ENCODE data around the gene ISLR2.

DNA sequence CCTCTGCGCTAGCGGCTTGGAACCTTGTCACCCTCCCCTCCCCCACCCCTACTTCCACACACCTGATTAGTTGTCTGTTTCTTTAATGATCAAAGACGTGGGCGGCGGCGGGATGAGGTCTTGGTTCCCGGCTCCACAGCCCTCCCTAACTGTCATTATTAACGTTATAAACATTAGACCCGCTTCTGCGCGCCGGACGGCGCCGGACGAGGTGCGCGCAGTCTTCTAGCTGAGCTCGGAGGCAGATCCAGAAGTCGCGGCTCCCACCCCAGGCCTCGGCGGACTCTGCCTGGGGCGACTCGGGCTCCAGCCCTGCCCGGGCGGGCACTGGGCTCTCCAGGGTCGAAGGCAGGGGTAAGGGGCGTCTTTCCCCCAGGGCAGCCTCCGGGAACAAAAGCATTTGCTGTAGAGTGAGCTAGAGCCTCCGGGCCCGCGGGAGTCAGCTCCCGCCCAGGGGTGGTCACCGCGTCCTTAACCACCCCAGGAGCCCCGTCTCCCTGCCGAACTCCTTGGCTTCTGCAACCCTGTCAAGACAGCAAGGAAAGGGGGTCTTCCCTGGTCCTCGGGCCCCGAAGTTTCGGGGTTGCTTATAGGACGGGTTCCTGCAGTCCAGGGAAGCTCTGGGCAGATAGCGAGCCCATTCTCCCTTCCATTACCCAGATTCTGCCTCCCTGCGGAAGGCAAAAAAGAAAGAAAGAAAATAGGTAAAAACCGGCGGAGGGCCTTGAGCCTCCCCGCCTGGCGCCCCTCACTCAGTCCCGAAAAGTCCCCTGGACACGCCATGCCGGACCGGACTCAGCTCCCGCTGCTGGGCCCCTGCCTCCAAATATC lies 2.2 kb upstream of the ISLR2 start:
- TF ChIP-seq EZH2 (IDR thresholded peaks at IDR 0.05; ENCODE audit: borderline replicate concordance, low read depth, low read length, severe bottlenecking) (peak; percentile 77), POLR2AphosphoS5 (IDR thresholded peaks at IDR 0.05; ENCODE audit: insufficient read depth, low read depth, low read length) (no peak)
- TF ChIP-seq, protein P1, sequence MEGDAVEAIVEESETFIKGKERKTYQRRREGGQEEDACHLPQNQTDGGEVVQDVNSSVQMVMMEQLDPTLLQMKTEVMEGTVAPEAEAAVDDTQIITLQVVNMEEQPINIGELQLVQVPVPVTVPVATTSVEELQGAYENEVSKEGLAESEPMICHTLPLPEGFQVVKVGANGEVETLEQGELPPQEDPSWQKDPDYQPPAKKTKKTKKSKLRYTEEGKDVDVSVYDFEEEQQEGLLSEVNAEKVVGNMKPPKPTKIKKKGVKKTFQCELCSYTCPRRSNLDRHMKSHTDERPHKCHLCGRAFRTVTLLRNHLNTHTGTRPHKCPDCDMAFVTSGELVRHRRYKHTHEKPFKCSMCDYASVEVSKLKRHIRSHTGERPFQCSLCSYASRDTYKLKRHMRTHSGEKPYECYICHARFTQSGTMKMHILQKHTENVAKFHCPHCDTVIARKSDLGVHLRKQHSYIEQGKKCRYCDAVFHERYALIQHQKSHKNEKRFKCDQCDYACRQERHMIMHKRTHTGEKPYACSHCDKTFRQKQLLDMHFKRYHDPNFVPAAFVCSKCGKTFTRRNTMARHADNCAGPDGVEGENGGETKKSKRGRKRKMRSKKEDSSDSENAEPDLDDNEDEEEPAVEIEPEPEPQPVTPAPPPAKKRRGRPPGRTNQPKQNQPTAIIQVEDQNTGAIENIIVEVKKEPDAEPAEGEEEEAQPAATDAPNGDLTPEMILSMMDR (IDR thresholded peaks at IDR 0.05; ENCODE audit: extremely low read depth in 1 of 2, insufficient read depth in 1 of 2, low read depth in 1 of 2, low read length in 2 of 2): no peak
